ENCODE measurements around the gene RNF135.
"Not testable (repeated sequence)": the region's sequence is repeated elsewhere in the genome, so short reads cannot be mapped to it uniquely, and the experiment has no call there.

Gene RNF135, protein sequence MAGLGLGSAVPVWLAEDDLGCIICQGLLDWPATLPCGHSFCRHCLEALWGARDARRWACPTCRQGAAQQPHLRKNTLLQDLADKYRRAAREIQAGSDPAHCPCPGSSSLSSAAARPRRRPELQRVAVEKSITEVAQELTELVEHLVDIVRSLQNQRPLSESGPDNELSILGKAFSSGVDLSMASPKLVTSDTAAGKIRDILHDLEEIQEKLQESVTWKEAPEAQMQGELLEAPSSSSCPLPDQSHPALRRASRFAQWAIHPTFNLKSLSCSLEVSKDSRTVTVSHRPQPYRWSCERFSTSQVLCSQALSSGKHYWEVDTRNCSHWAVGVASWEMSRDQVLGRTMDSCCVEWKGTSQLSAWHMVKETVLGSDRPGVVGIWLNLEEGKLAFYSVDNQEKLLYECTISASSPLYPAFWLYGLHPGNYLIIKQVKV

DNA sequence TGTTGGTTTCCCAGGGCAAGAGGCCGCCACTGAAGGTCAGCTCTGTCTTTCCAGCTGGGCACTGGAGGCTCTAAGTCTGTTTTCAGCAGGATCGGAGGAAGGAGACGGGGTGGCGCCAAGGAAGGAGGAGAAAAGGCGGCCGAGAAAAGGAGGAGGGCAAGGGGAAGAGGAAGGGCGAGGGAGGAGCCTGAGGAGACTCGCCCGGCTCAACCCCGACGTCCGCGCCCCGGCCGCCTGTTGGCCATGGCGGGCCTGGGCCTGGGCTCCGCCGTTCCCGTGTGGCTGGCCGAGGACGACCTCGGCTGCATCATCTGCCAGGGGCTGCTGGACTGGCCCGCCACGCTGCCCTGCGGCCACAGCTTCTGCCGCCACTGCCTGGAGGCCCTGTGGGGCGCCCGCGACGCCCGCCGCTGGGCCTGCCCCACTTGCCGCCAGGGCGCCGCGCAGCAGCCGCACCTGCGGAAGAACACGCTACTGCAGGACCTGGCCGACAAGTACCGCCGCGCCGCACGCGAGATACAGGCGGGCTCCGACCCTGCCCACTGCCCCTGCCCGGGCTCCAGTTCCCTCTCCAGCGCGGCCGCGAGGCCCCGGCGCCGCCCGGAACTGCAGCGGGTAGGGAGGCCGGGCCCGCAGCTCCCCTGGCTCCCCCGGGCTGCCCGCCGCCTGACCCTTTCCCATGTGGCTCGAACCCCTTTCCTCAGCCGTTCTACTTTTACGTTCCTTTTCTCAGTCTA lies at the start of gene RNF135:
Gene RNF135 (plus strand): TSS at position 209 of the 737 bp plus-strand sequence. CDS start 35 bp downstream, at position 244.
- DNase-seq: peak; percentile 82 to 92 (median 85)

GRCh38 chr17:30921544-30922196 lies 49.2 kb upstream of the RNF135 start, which contains the start of gene ADAP2:
TSS of gene ADAP2 (plus strand) at chr17:30921945. CDS start at chr17:30922015, 70 bp downstream.
- peak; percentile 80 to 93 (median 86) for DNase-seq

GRCh38 chr17:30922235-30923030 lies 48.4 kb upstream of the RNF135 start:
- peak; percentile 48 to 70 (median 50) for DNase-seq

DNA sequence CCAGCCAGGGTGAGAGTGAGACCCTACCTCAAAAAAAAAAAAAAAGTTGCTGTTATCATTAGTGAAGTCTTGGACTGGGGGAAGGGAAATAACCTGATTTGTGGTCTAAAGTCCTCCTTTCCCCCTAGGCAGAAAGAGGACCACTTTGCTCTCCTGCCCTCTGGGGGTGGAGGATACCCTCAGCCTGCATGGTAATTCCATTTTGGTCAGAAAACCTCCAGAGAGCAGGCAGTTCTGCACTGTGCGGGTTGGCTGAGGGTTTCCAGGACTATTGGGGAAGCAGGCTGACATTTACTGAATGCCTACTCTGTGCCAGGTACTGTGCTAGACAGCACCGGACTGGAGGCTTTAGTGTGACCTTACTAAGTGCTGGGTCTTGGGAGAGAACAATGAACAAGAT lies 46.5 kb upstream of the RNF135 start:
- DNase-seq: no peak

GRCh38 chr17:30926516-30926915 lies 44.3 kb upstream of the RNF135 start:
- peak; percentile 85 to 94 (median 85) for DNase-seq

GRCh38 chr17:30927756-30928155 lies 43.1 kb upstream of the RNF135 start:
- peak in 2 of 3 donors; percentile 14 to 48 for DNase-seq

- DNase-seq: no peak
Measured at GRCh38 chr17:30928584-30928983, 42.3 kb upstream of the RNF135 start.

GRCh38 chr17:30929081-30929633 lies 41.7 kb upstream of the RNF135 start:
- DNase-seq: no peak

GRCh38 chr17:30929861-30930260 lies 41.0 kb upstream of the RNF135 start:
- DNase-seq: not testable (repeated sequence)

DNA sequence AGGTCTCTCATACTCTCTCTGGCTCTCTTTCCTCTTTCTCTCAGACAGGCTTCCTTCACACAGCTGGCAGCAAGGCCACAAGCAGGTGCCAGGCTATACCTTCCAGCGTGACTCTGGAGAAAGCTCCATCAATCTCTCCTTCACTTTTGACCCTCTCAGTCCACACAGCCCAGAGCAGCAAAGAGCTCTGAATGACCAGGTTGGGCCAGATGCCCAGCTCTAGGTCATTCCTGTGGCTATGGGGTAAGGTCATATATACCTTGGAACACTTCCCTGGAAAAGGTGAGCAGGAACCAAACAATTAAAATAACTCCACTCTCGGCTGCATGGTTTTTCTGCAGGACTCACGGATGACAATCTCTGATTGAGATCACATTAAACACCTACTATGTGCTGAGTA lies 40.3 kb upstream of the RNF135 start:
- no peak for DNase-seq

DNA sequence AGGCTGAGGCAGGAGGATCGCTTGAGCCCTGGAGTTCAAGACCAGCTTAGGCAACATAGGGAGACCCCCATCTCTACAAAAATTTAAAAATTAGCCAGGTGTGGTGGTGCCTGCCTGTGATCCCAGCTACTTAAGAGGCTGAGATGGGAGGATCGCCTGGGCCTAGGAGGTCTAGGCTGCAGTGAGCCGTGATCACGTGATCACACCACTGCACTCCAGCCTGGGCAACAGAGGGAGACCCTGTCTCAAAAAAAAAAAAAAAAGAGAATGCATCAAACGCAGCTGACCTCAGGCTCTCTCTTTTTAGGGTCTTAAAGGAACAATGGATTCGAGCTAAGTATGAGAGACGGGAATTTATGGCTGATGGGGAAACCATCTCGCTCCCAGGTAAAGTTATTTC lies 39.3 kb upstream of the RNF135 start:
- not testable (repeated sequence) for DNase-seq

DNA sequence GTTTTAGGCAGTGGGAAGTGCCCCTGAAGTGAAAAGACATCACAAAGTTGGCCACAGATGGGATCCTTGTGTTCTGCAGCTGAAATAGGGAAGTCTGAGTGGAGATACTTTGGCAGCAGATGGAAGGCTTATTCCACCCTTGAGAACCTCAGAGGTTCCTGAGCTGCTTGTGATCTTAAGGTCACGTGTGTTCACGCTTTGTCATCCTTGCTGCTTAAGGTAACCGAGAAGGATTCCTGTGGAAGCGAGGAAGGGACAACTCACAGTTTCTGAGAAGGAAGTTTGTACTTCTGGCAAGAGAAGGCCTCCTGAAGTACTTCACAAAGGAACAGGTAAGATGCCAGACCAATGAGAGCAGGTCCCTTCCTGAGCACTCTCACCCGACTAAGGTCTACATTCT lies 36.9 kb upstream of the RNF135 start:
- DNase-seq: peak in 2 of 3 donors; percentile 7 to 29

DNA sequence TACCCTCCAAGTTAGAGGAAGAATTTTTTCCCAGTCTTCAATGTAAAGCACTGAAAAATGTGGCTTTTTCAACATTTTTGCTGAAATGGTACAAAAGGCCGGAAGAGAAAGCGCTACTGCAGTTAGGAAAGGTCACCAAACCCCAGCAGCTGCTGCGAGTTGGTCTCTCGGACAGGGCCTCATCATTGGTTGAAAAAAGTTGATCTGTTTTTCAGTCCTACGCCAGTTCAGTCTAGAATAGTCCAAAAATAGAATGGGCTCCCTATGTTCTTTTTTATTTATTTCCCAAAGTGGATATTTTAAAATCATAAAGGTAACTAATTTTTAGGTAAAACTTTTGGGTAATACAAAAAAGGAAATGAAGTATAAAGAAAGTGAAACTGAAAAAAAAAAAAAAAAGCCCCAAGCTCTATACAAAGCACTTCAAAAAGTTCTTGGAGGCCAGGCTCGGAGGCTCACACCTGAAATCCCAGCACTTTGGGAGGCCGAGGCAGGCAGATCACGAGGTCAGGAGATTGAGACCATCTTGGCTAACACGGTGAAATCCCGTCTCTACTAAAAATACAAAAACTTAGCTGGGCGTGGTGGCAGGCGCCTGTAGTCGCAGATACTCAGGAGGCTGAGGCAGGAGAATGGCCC lies 31.7 kb upstream of the RNF135 start:
- DNase-seq: peak in 2 of 3 donors; percentile 31 to 40

GRCh38 chr17:30942308-30943079 lies 28.3 kb upstream of the RNF135 start:
- DNase-seq: no peak

GRCh38 chr17:30947796-30948195 lies 23.0 kb upstream of the RNF135 start:
- DNase-seq: no peak

DNA sequence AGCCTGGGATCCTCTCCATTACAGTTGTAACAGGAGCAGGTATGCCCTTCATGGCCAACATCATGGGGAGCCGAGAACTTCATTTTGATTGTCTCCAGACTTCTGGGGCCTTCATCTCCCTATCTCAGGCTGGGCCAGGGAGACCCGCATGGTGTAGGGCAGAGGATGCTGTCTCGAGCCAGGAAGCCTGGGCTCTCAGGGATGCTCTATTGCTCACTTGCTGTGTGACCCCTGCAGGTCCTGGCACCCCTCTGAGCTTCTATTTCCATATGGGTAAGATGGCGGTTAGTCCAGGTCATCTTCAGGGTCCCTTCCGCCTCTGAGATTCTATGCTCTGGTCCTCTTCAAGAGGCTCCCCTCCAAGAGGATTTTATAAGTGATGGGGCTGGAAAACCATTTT lies 20.6 kb upstream of the RNF135 start:
- no peak for DNase-seq

- DNase-seq: peak; percentile 87 to 89 (median 89)
Measured at GRCh38 chr17:30950669-30951399, 20.0 kb upstream of the RNF135 start.

DNA sequence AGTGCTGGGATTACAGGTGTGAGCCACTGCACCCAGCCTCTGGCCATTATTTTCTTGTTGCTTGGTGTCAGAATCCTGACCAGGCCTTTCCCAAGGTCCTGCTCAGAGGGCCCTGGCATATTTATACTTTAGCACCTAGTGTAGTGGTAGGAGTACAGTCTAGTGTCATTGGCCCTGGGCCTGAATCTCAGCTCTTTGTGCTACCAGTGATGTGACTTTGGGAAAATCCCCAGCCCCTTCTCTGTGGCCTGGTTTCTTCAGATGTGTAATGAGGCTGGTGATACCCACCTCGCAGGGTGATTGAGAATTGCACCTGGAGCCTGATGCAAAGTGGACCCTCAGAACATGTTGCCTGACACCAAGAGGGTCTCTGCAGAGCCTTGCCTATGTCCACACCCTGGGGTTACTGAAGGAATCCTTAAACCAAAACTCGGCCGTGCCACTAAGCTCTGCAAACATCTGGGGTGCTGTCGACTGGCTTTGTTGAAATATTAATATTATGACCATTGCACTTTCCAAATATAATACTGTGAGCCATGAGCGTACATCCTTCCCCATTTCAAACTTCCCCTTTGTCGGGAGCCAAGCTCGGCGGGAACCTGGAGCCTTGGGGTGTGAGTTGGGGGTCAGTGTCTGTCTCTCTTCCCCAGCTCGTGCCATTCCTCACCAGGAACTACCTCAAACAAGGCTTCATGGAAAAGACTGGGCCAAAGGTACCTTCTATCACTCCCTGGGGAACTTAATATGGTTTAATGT lies 18.0 kb upstream of the RNF135 start:
- peak; percentile 77 to 82 (median 78) for DNase-seq
